A549 (cell line): Measurements from ENCODE around the gene TEX9.

Experiments
- BHLHE40 ChIP-seq: IDR thresholded peaks from 2 replicates; pipeline ENCODE4 v1.6.1; 2012; ENCODE audit warnings: low read depth, low read length, inconsistent platforms
- CBX8 ChIP-seq: fragments of 200-600 bp; sonication (generic); IDR thresholded peaks from 2 replicates; pipeline ENCODE4 v1.6.1; 2016
- CHD2 ChIP-seq: fragments of 150-350 bp; IDR thresholded peaks from 2 replicates; pipeline ENCODE4 v1.6.1; 2014; ENCODE audit warnings: low read length; ENCODE audit not compliant: partially characterized antibody
- CHD4 ChIP-seq: fragments of 200-600 bp; sonication (generic); IDR thresholded peaks from 2 replicates; pipeline ENCODE4 v1.6.1; 2016; ENCODE audit warnings: antibody characterized with exemption, mild to moderate bottlenecking, borderline replicate concordance
- CTCF ChIP-seq: fragments of >200 bp; sonication (Bioruptor Twin); formaldehyde crosslinking; IDR thresholded peaks from 3 replicates; pipeline ENCODE4 v1.5.1; 2016
- MAFK ChIP-seq: fragments of 450-650 bp; IDR thresholded peaks from 2 replicates; pipeline ENCODE4 v1.6.1; 2014; ENCODE audit not compliant: partially characterized antibody
- MYC ChIP-seq: IDR thresholded peaks from 2 replicates; pipeline ENCODE4 v1.6.1; 2012; ENCODE audit warnings: mild to moderate bottlenecking, inconsistent platforms, low read length, improper control_type of control experiment, borderline replicate concordance
- PBX3 ChIP-seq: IDR thresholded peaks from 2 replicates; pipeline ENCODE4 v1.6.1; 2012
- POLR2A ChIP-seq: IDR thresholded peaks from 2 replicates; pipeline ENCODE4 v1.6.1; 2012; ENCODE audit warnings: mild to moderate bottlenecking, low read length
- RCOR1 ChIP-seq: fragments of 150-350 bp; IDR thresholded peaks from 2 replicates; pipeline ENCODE4 v1.6.1; 2014; ENCODE audit warnings: antibody characterized with exemption, low read length, low read depth
- REST ChIP-seq: fragments of 200-600 bp; sonication (generic); IDR thresholded peaks from 2 replicates; pipeline ENCODE4 v1.6.1; 2016; ENCODE audit warnings: antibody characterized with exemption, mild to moderate bottlenecking, moderate library complexity

GRCh38 chr15:56353119-56353518 is 12.1 kb upstream of the TEX9 start:
- no peak for TF ChIP-seq PBX3
- TF ChIP-seq POLR2A = no peak
- no peak for TF ChIP-seq CHD4
- no peak for TF ChIP-seq RCOR1
- no peak for TF ChIP-seq CBX8
- no peak for TF ChIP-seq CTCF
- TF ChIP-seq BHLHE40 = no peak
- TF ChIP-seq MYC = no peak
- TF ChIP-seq MAFK = no peak
- no peak for TF ChIP-seq REST
- no peak for TF ChIP-seq CHD2
